OCI-LY7 (cell line): ENCODE results near the gene SPECC1. TPM values are rescaled to one million over a fixed set of nuclear protein-coding genes. Genes with fewer than 3 reads are reported as not detected.

Source experiments
- BruUV-seq: library from RNA; stranded (reverse); fragments of 400-500 nt; replicated peaks from 2 replicates; lab custom pipeline; 2021; lab: Mats Ljungman, UMichigan
- CTCF ChIA-PET: fragments of 300-600 bp; sonication (Branson Sonifier 250); formaldehyde crosslinking; loops from one replicate; lab custom pipeline; 2022; ENCODE audit warnings: antibody characterized with exemption; ENCODE audit not compliant: unreplicated experiment; lab: Charles Lee
- POLR2A ChIA-PET: fragments of 300-600 bp; sonication (Branson Sonifier 250); formaldehyde crosslinking; loops from one replicate; lab custom pipeline; 2022; ENCODE audit warnings: antibody characterized with exemption; lab: Charles Lee
- DNase-seq: peaks from one replicate; pipeline ENCODE4 v3.0.0-alpha.2; 2015; ENCODE audit warnings: low spot score
- H2AFZ ChIP-seq: fragments of 200-600 bp; sonication (generic), shearing (Covaris generic); 2 replicates; pipeline ENCODE4 v1.6.1; 2014; ENCODE audit warnings: mild to moderate bottlenecking, antibody characterized with exemption, low read length, moderate library complexity
- H3K27ac ChIP-seq: fragments of 200-600 bp; sonication (generic); 2 replicates; pipeline ENCODE4 v1.5.1; 2014; ENCODE audit warnings: mixed run types, low read depth, mild to moderate bottlenecking, moderate library complexity, low read length, inconsistent platforms; ENCODE audit not compliant: poor library complexity, severe bottlenecking
- H3K36me3 ChIP-seq: fragments of 200-600 bp; sonication (generic); 2 replicates; pipeline ENCODE4 v1.6.1; 2014; ENCODE audit warnings: mild to moderate bottlenecking, antibody characterized with exemption, low read length, moderate library complexity, mixed read lengths; ENCODE audit not compliant: insufficient read depth
- H3K4me1 ChIP-seq: fragments of 200-600 bp; sonication (generic); 2 replicates; pipeline ENCODE4 v1.5.1; 2014; ENCODE audit warnings: mild to moderate bottlenecking, low read length; ENCODE audit not compliant: insufficient read depth, poor library complexity, severe bottlenecking
- H3K4me2 ChIP-seq: fragments of 200-600 bp; sonication (generic); 2 replicates; pipeline ENCODE4 v1.6.1; 2014; ENCODE audit warnings: mild to moderate bottlenecking, low read length
- H3K4me3 ChIP-seq: fragments of 200-600 bp; sonication (generic); 2 replicates; pipeline ENCODE4 v1.5.1; 2014; ENCODE audit warnings: mild to moderate bottlenecking, low read depth, low read length; ENCODE audit not compliant: poor library complexity, severe bottlenecking
- H3K79me2 ChIP-seq: fragments of 200-600 bp; sonication (generic); 2 replicates; pipeline ENCODE4 v1.6.1; 2016; ENCODE audit warnings: low read depth, mild to moderate bottlenecking, low read length, moderate library complexity, mixed read lengths; ENCODE audit not compliant: insufficient read depth
- H3K9me2 ChIP-seq: fragments of 200-600 bp; sonication (generic); 2 replicates; pipeline ENCODE4 v1.6.1; 2016; ENCODE audit warnings: mild to moderate bottlenecking, low read length, mixed read lengths; ENCODE audit not compliant: insufficient read depth
- H3K9me3 ChIP-seq: fragments of 200-600 bp; sonication (generic); 2 replicates; pipeline ENCODE4 v1.6.1; 2014; ENCODE audit warnings: mild to moderate bottlenecking, mixed run types, low read length, mixed read lengths
- H4K20me1 ChIP-seq: fragments of 200-600 bp; sonication (generic); 2 replicates; pipeline ENCODE4 v1.6.1; 2014; ENCODE audit warnings: mild to moderate bottlenecking, antibody characterized with exemption, low read length, moderate library complexity, mixed read lengths; ENCODE audit not compliant: insufficient read depth
- CTCF ChIP-seq: fragments of 200-600 bp; sonication (generic); conservative IDR thresholded peaks from 2 replicates; pipeline ENCODE4 v1.5.1; 2014; ENCODE audit warnings: mild to moderate bottlenecking, antibody characterized with exemption, low read length, moderate library complexity, mixed read lengths
- EZH2phosphoT487 ChIP-seq: fragments of 200-600 bp; sonication (generic); IDR thresholded peaks from 2 replicates; pipeline ENCODE4 v1.6.1; 2018; ENCODE audit warnings: low read depth, borderline replicate concordance, mild to moderate bottlenecking, mixed run types, antibody characterized with exemption, low read length, moderate library complexity, mixed read lengths
- intact Hi-C: fragments of 100-400 bp; cut with micrococcal nuclease; formaldehyde crosslinking; loops from one replicate; pipeline ENCODE4 v1.10.0; 2022; ENCODE audit not compliant: unreplicated experiment
- total RNA-seq, 2 experiments: library from RNA; depleted of rRNA in 1 of 2; stranded (reverse); fragments of >200 nt in 1 of 2; shearing (Covaris generic) in 1 of 2; gene quantifications; 2 replicates each; pipeline ENCODE4 v1.2.3, GENCODE V29; 2014 to 2022

SPECC1 gene
- total RNA-seq, 2 experiments from 2014 or later, result 0.47 to 2.8 TPM

- BruUV-seq, result no TSS peak
- ChIA-PET POLR2A (interaction anchor here (0.6 kb wide), 1 partner anchor 76 kb away, joined by 3 read pairs; no protein-coding TSS in a partner anchor), CTCF (no interaction called here)
- no peaks in the 10 kb centered on the region for H3K4me1 ChIP-seq
- intact Hi-C loops, result no loop called here
- DNase-seq, result no peak
- TF ChIP-seq CTCF (no peak), EZH2phosphoT487 (no peak)
- H3K9me3 ChIP-seq, result no peaks in the 10 kb centered on the region
- H3K27ac ChIP-seq, result no peak overlapping the region
- H3K36me3 ChIP-seq, result no peaks in the 10 kb centered on the region
- H4K20me1 ChIP-seq, result no peaks in the 10 kb centered on the region
- no peak overlapping the region for H2AFZ ChIP-seq
- no peak overlapping the region for H3K4me2 ChIP-seq
- H3K4me3 ChIP-seq, result no peak overlapping the region
- no peaks in the 10 kb centered on the region for H3K79me2 ChIP-seq
- H3K9me2 ChIP-seq, result no peaks in the 10 kb centered on the region
Observed at GRCh38 chr17:20203761-20204263, 194.7 kb downstream of the SPECC1 start.

GRCh38 chr17:20205609-20206008, 196.4 kb downstream of the SPECC1 start:
- no TSS peak for BruUV-seq
- H3K4me3 ChIP-seq, result no peak overlapping the region
- POLR2A ChIA-PET, result no interaction called here
- DNase-seq, result no peak
- no peaks in the 10 kb centered on the region for H3K4me1 ChIP-seq
- no peaks in the 10 kb centered on the region for H3K9me2 ChIP-seq
- no peaks in the 10 kb centered on the region for H4K20me1 ChIP-seq
- H3K9me3 ChIP-seq, result no peaks in the 10 kb centered on the region
- intact Hi-C loops, result no loop called here
- no peak overlapping the region for H3K27ac ChIP-seq
- no peaks in the 10 kb centered on the region for H3K79me2 ChIP-seq
- CTCF ChIA-PET, result no interaction called here
- no peaks in the 10 kb centered on the region for H3K36me3 ChIP-seq
- H2AFZ ChIP-seq, result no peak overlapping the region
- no peak overlapping the region for H3K4me2 ChIP-seq
- TF ChIP-seq EZH2phosphoT487, result no peak
- no peak for TF ChIP-seq CTCF

- no peak overlapping the region for H2AFZ ChIP-seq
- CTCF ChIA-PET, result no interaction called here
Observed at GRCh38 chr17:20206068-20206467, 196.9 kb downstream of the SPECC1 start.

More at GRCh38 chr17:20206068-20206467, 196.9 kb downstream of the SPECC1 start:
- no peaks in the 10 kb centered on the region for H3K36me3 ChIP-seq
- TF ChIP-seq CTCF (no peak), EZH2phosphoT487 (no peak)
- DNase-seq, result no peak
- H3K9me2 ChIP-seq, result no peaks in the 10 kb centered on the region
- H4K20me1 ChIP-seq, result no peaks in the 10 kb centered on the region
- no peak overlapping the region for H3K4me2 ChIP-seq
- no peak overlapping the region for H3K4me3 ChIP-seq
- H3K27ac ChIP-seq, result no peak overlapping the region
- no peaks in the 10 kb centered on the region for H3K4me1 ChIP-seq
- POLR2A ChIA-PET, result no interaction called here
- no TSS peak for BruUV-seq
- no peaks in the 10 kb centered on the region for H3K79me2 ChIP-seq
- no peaks in the 10 kb centered on the region for H3K9me3 ChIP-seq
- intact Hi-C loops, result no loop called here
